Pancreas (tissue), 10 donors: ENCODE data around the gene SLC17A7. TPM values are rescaled to one million over a fixed set of nuclear protein-coding genes. Genes with fewer than 3 reads are reported as not detected.

ENCODE experiments used
- ATAC-seq, 4 donors: fragments of 200-7000 bp; cut with Tn5 transposase; one replicate each; pipeline versions ENCODE4 v1.8.0 to v1.9.1; 2020; ENCODE audit warnings: mild to moderate bottlenecking in 4 of 4, moderate library complexity in 4 of 4
- DNase-seq, 6 donors: peaks; one replicate each; pipeline ENCODE4 v3.0.0-alpha.2; 2020
- FAIRE-seq: peaks from 2 replicates; lab custom pipeline; 2012; peaks lifted over from hg19 to GRCh38; lab: Jason Lieb, UNC
- H3K27ac ChIP-seq, 4 donors: fragments of 200-600 bp; sonication (generic); 1 replicate in 3 of 4; 2 replicates in 1 of 4; pipeline versions ENCODE4 v1.5.0 to v1.8.0; 2020
- H3K27me3 ChIP-seq, 4 donors: fragments of 200-600 bp; one replicate each; pipeline ENCODE4 v1.8.0; 2021
- H3K36me3 ChIP-seq, 3 donors: fragments of 200-600 bp; sonication (generic) in 1 of 3; one replicate each; pipeline versions ENCODE4 v1.5.0 to v1.8.0; 2020 to 2021
- H3K4me1 ChIP-seq, 3 donors: fragments of 200-600 bp; one replicate each; pipeline ENCODE4 v1.8.0; 2021
- H3K4me3 ChIP-seq, 4 donors: fragments of 200-600 bp; sonication (generic) in 2 of 4; one replicate each; pipeline versions ENCODE4 v1.5.0 to v1.8.0; 2020 to 2021
- H3K9me3 ChIP-seq, 4 donors: fragments of 200-600 bp; one replicate each; pipeline ENCODE4 v1.8.0; 2021
- CTCF ChIP-seq, 4 donors: fragments of 200-600 bp; sonication (generic) in 3 of 4; IDR thresholded peaks; one replicate each; pipeline versions ENCODE4 v1.5.0 to v1.8.0; 2021; ENCODE audit warnings: antibody characterized with exemption in 4 of 4
- WGBS, 2 donors: extraction: QIAGEN DNeasy Blood & Tissue Kit; methylation state at CpG; one replicate each; pipeline ENCODE4 v1.1.7; 2013; 5-methylcytosine and 5-hydroxymethylcytosine counted together
- intact Hi-C, 3 donors: fragments of 100-400 bp; cut with DNase I; formaldehyde crosslinking; loops; one replicate each; pipeline versions ENCODE4 v1.11.1 to v1.14.2; 2022
- polyA plus RNA-seq, 2 donors: library from polyadenylated mRNA; stranded (reverse); fragments of 200-250 nt; gene quantifications; one replicate each; pipeline ENCODE4 v1.2.3, GENCODE V29; 2013
- total RNA-seq, 6 donors: library from RNA; stranded (reverse); fragmentation: NEBNext Ultra II Directional in 4 of 6; extraction: Animal tissue kit (Norgen Biotek cat#: 25700) in 4 of 6; gene quantifications; one replicate each; pipeline versions ENCODE4 v1.2.1 to v1.2.4, GENCODE V29; 2021 to 2023
- donor health status: healthy with polysubstance abuse.
- donor health status: DM: no; HTN: no; CAD: no; lungs with moderate emphysema.
- donor health status: DM: no; HTN: no; CAD: no.
- donor health status: control.
- donor health status: control.
- donor health status: Bipolar disorder and iron deficiency.
- donor health status: DM: yes; HTN: yes; CAD: no.
- donor health status: DM: no; HTN: no; CAD: no.
- donor health status: DM: no; HTN: no; CAD: no.
- donor health status: DM: yes; HTN: yes; CAD: no.

SLC17A7 gene
- total and polyA plus RNA-seq, 8 donors: 0.13 to 0.53 (median 0.31) TPM; not detected in 1

- ATAC-seq (peak; percentile 62 to 89 (median 76)), FAIRE-seq (no peak), DNase-seq (peak; percentile 73 to 92 (median 82))
- no peaks in the 10 kb centered on the region for H3K36me3 ChIP-seq
- H3K9me3 ChIP-seq: no peaks in the 10 kb centered on the region
- peaks cover 3 to 5% (median 5%) of the 10 kb centered on the region in 3 donors for H3K4me1 ChIP-seq
- 15 to 19% methylated on average over 14 of the region's 14 CpGs for WGBS, 2 donors
- intact Hi-C loops: loop anchor here in 1 of 3 donors (10.0 kb wide), 1 partner anchor 53 kb away; the partner anchor contains the start of gene SLC17A7
- H3K27ac ChIP-seq: peak overlapping the region; percentile 65 to 85 (median 76)
- no peaks in the 10 kb centered on the region for H3K27me3 ChIP-seq
- peak; percentile 61 to 76 (median 74) for TF ChIP-seq CTCF (IDR thresholded peaks at IDR 0.05)
- peak overlapping the region in 1 of 4 donors; percentile 32 for H3K4me3 ChIP-seq
Measured at GRCh38 chr19:49391581-49392399, 49.5 kb downstream of the SLC17A7 start.

DNA sequence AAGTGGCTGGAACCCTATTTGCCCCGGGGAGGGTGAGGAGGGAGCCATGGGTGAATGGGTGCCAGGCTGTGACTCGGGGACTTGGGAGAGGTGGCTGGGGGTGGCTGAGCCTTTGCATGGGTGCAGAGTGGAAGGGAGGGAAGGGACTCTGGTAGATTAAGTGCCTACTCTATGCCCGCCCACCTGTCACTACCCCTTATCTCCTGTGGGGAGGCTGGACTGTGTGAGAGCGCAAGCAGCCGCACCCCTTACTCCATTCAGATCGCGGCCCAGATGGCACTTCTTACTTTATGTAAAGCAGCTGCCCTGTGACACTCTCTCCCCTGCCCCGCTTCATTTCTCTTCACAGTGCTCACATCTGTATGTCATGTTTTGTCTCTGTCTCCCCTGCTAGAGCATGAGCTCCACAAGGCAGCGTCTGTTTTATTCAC lies 50.4 kb downstream of the SLC17A7 start:
- Histone ChIP-seq H3K27ac (peak overlapping the region; percentile 65 to 85 (median 76)), H3K36me3 (no peaks in the 10 kb centered on the region), H3K27me3 (no peaks in the 10 kb centered on the region), H3K9me3 (no peaks in the 10 kb centered on the region), H3K4me3 (peak overlapping the region in 2 of 4 donors; percentile 31 to 32), H3K4me1 (peaks cover 3 to 5% (median 5%) of the 10 kb centered on the region in 3 donors)
- WGBS, 2 donors: 16% methylated on average over 9 of the region's 9 CpGs
- ATAC-seq (peak; percentile 83 to 88 (median 84)), DNase-seq (peak in 2 of 6 donors; percentile 74 to 84), FAIRE-seq (no peak)
- intact Hi-C loops: loop anchor here in 1 of 3 donors (10.0 kb wide), 1 partner anchor 54 kb away; the partner anchor contains the start of gene SLC17A7
- no peak for TF ChIP-seq CTCF (IDR thresholded peaks at IDR 0.05)

DNA sequence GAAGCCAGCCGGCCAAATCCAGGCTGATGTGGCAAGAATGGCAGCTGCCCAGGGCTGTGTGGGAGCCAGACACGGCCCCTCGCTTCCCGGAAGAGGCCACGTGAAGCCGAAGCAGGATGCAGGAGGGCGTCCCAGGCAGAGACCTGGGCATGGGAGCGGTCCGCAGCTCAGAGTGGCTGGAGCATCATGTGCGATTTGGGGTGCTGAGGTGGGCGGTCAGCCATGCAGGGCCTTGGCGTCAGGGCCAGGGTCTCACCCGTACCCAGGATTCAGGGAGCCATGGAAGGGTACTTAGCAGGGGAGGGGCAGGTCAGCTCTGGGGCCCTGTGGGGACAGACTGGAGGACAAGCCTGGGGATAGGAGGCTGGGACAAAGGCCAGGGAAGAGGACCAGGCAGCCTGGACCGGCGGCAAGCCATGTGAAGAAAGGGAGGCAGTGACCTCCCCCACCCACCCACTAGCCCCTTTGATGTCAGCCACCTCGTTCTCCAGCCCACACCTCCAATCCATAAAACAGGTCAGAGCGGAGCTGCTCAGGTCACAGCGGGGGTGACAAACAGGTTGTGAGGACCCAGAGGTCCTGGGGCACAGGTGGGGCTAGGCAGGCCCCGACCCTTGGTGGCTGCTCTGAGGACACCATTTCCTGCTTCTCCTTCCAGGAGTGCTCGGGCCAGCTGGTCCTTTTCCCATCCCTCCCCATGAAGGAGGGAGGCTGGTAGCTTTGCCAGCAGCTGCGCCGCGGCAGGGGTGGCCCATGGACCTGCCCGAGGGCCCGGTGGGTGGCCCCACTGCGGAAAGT lies 51.0 kb downstream of the SLC17A7 start:
- intact Hi-C loops: loop anchor here in 1 of 3 donors (10.0 kb wide), 1 partner anchor 54 kb away; the partner anchor contains the start of gene SLC17A7
- H3K4me3 ChIP-seq: peak overlapping the region in 2 of 4 donors; percentile 31 to 32
- H3K9me3 ChIP-seq: no peaks in the 10 kb centered on the region
- H3K27ac ChIP-seq: peak overlapping the region; percentile 65 to 85 (median 76)
- H3K4me1 ChIP-seq: peaks cover 3 to 5% (median 5%) of the 10 kb centered on the region in 3 donors
- ATAC-seq: peak; percentile 75 to 84 (median 80)
- FAIRE-seq: no peak
- peak; percentile 77 to 94 (median 90) for DNase-seq
- H3K27me3 ChIP-seq: no peaks in the 10 kb centered on the region
- no peak for TF ChIP-seq CTCF (IDR thresholded peaks at IDR 0.05)
- H3K36me3 ChIP-seq: no peaks in the 10 kb centered on the region
- 46 to 47% methylated on average over 26 of the region's 26 CpGs for WGBS, 2 donors

DNA sequence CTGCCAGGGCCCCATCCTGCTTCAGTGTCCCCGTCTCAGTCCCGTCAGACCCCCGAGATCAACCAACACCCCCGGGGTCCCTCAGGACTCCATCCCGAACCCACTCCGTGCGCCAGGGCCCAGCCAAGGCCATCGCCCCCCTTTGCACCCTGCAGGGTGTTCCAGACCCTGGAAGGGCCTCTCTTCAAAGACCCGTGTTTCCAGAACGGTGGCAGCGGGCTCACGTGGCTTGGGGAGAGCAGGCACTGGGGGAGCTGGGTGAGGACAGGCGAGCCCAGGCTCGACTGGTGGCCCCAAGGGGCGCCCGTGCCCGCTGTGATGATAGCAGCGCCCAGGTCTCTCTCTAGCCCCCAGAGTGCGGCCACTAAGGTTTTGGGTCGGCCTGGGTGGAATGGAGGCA lies 51.9 kb downstream of the SLC17A7 start:
- intact Hi-C loops: no loop called here
- ATAC-seq (no peak), FAIRE-seq (no peak), DNase-seq (peak in 2 of 6 donors; percentile 28 to 47)
- peak overlapping the region in 1 of 4 donors; percentile 80 for H3K27ac ChIP-seq
- peaks cover 3 to 5% (median 5%) of the 10 kb centered on the region in 3 donors for H3K4me1 ChIP-seq
- no peaks in the 10 kb centered on the region for H3K36me3 ChIP-seq
- WGBS, 2 donors: 89 to 97% methylated on average over 20 of the region's 20 CpGs
- H3K27me3 ChIP-seq: no peaks in the 10 kb centered on the region
- H3K9me3 ChIP-seq: no peaks in the 10 kb centered on the region
- TF ChIP-seq CTCF (IDR thresholded peaks at IDR 0.05): no peak
- no peak overlapping the region for H3K4me3 ChIP-seq
